IMR-90 (cell line): ENCODE results near the gene CTDP1. TPM values are rescaled to one million over a fixed set of nuclear protein-coding genes. Genes with fewer than 3 reads are reported as not detected.

Experiments
- ATAC-seq: fragments of 200-7000 bp; cut with Tn5 transposase; 2 replicates; pipeline ENCODE4 v1.9.1; 2020; ENCODE audit warnings: low read depth, mild to moderate bottlenecking, moderate library complexity
- BruUV-seq: library from RNA; stranded (reverse); fragments of 400-500 nt; replicated peaks from 2 replicates; lab custom pipeline; 2021; lab: Mats Ljungman, UMichigan
- CTCF ChIA-PET: fragments of 300-600 bp; formaldehyde crosslinking; extraction: SDS; loops from one replicate; lab custom pipeline; 2021; ENCODE audit warnings: antibody characterized with exemption; lab: Yijun Ruan, JAX
- POLR2A ChIA-PET: fragments of 300-600 bp; sonication (Branson Sonifier 250); formaldehyde crosslinking; loops from one replicate; lab custom pipeline; 2022; ENCODE audit warnings: antibody characterized with exemption; ENCODE audit not compliant: unreplicated experiment; lab: Charles Lee
- DNase-seq: peaks from one replicate; pipeline ENCODE4 v3.0.0; 2013
- H2AFZ ChIP-seq: replicated peaks from 2 replicates; pipeline ENCODE3; 2013; ENCODE audit warnings: low read length, mild to moderate bottlenecking; ENCODE audit not compliant: poor library complexity
- H2AK5ac ChIP-seq: 2 replicates; pipeline ENCODE4 v1.6.1; 2013; ENCODE audit warnings: low read depth, low read length, inconsistent platforms
- H2AK9ac ChIP-seq: replicated peaks from 2 replicates; pipeline ENCODE3; 2013; ENCODE audit warnings: mild to moderate bottlenecking, low read depth, low read length, moderate library complexity; ENCODE audit not compliant: poor library complexity
- H2BK120ac ChIP-seq: 2 replicates; pipeline ENCODE4 v1.6.1; 2013; ENCODE audit warnings: low read depth, low read length, inconsistent platforms
- H2BK15ac ChIP-seq: 3 replicates; pipeline ENCODE4 v1.6.1; 2013; ENCODE audit warnings: low read depth, low read length, inconsistent platforms
- H2BK20ac ChIP-seq: 2 replicates; pipeline ENCODE4 v1.6.1; 2013; ENCODE audit warnings: low read depth, mild to moderate bottlenecking, inconsistent platforms, low read length, moderate library complexity
- H2BK5ac ChIP-seq: 2 replicates; pipeline ENCODE4 v1.6.1; 2013; ENCODE audit warnings: mild to moderate bottlenecking, low read depth, low read length, inconsistent platforms; ENCODE audit not compliant: poor library complexity, severe bottlenecking
- H3K14ac ChIP-seq: replicated peaks from 2 replicates; pipeline ENCODE4 v1.6.1; 2013; ENCODE audit warnings: low read depth, low read length, inconsistent platforms
- H3K18ac ChIP-seq: 2 replicates; pipeline ENCODE4 v1.6.1; 2013; ENCODE audit warnings: low read depth, low read length, control low read depth
- H3K23ac ChIP-seq: 2 replicates; pipeline ENCODE4 v1.6.1; 2013; ENCODE audit warnings: low read depth, low read length, inconsistent platforms
- H3K27ac ChIP-seq: 2 replicates; pipeline ENCODE4 v1.5.1; 2013; ENCODE audit warnings: mild to moderate bottlenecking, control low read depth, low read length; ENCODE audit not compliant: insufficient read depth
- H3K27me3 ChIP-seq: 2 replicates; pipeline ENCODE4 v1.6.1; 2013; ENCODE audit warnings: low read length; ENCODE audit not compliant: control insufficient read depth, insufficient read depth
- H3K36me3 ChIP-seq: 2 replicates; pipeline ENCODE4 v1.6.1; 2013; ENCODE audit warnings: low read length, mixed read lengths; ENCODE audit not compliant: control insufficient read depth, insufficient read depth
- H3K4ac ChIP-seq: 2 replicates; pipeline ENCODE4 v1.6.1; 2013; ENCODE audit warnings: low read depth, low read length, inconsistent platforms
- H3K4me1 ChIP-seq: 2 replicates; pipeline ENCODE4 v1.6.1; 2013; ENCODE audit warnings: low read length, mixed read lengths; ENCODE audit not compliant: control insufficient read depth, insufficient read depth
- H3K4me2 ChIP-seq: 2 replicates; pipeline ENCODE4 v1.6.1; 2013; ENCODE audit warnings: low read depth, mild to moderate bottlenecking, control low read depth, low read length, moderate library complexity
- H3K4me3 ChIP-seq: 2 replicates; pipeline ENCODE4 v1.5.1; 2013; ENCODE audit warnings: low read depth, mild to moderate bottlenecking, control low read depth, low read length, moderate library complexity; ENCODE audit not compliant: insufficient read depth
- H3K56ac ChIP-seq: 2 replicates; pipeline ENCODE4 v1.6.1; 2013; ENCODE audit warnings: low read length, inconsistent platforms; ENCODE audit not compliant: insufficient read depth; ENCODE audit errors: extremely low read depth
- H3K79me1 ChIP-seq, 2 experiments: 2 replicates each; pipeline ENCODE4 v1.6.1; 2013; ENCODE audit warnings: low read length in 2 of 2, inconsistent platforms in 1 of 2, low read depth in 1 of 2
- H3K9ac ChIP-seq: 2 replicates; pipeline ENCODE4 v1.6.1; 2013; ENCODE audit warnings: low read depth, low read length, control low read depth
- H3K9me1 ChIP-seq: 2 replicates; pipeline ENCODE4 v1.6.1; 2013; ENCODE audit warnings: low read length, inconsistent platforms; ENCODE audit not compliant: insufficient read depth
- H3K9me3 ChIP-seq: 2 replicates; pipeline ENCODE4 v1.6.1; 2013; ENCODE audit warnings: low read length; ENCODE audit not compliant: control insufficient read depth, insufficient read depth
- H4K20me1 ChIP-seq: 2 replicates; pipeline ENCODE4 v1.6.1; 2013; ENCODE audit warnings: low read length, inconsistent platforms; ENCODE audit not compliant: insufficient read depth
- H4K5ac ChIP-seq: 2 replicates; pipeline ENCODE4 v1.6.1; 2013; ENCODE audit warnings: mild to moderate bottlenecking, low read depth, low read length, control low read depth
- H4K8ac ChIP-seq, 2 experiments: 2 replicates each; pipeline ENCODE4 v1.6.1; 2013; ENCODE audit warnings: low read depth in 2 of 2, low read length in 2 of 2, control low read depth in 1 of 2, inconsistent platforms in 1 of 2
- H4K91ac ChIP-seq: 2 replicates; pipeline ENCODE4 v1.6.1; 2013; ENCODE audit warnings: low read depth, low read length, inconsistent platforms; ENCODE audit not compliant: insufficient read depth
- MAZ ChIP-seq: IDR thresholded peaks from 2 replicates; pipeline ENCODE4 v1.6.1; 2012; ENCODE audit warnings: low read depth, mild to moderate bottlenecking, low read length, improper control_type of control experiment, moderate library complexity, borderline replicate concordance
- POLR2A ChIP-seq: IDR thresholded peaks from 2 replicates; pipeline ENCODE4 v1.6.1; 2012; ENCODE audit warnings: mild to moderate bottlenecking, low read depth, low read length
- RAD21 ChIP-seq: IDR thresholded peaks from 2 replicates; pipeline ENCODE4 v1.6.1; 2012; ENCODE audit warnings: low read length, improper control_type of control experiment
- RFX5 ChIP-seq: IDR thresholded peaks from 2 replicates; pipeline ENCODE4 v1.8.0; 2012; ENCODE audit warnings: low read depth, mild to moderate bottlenecking, low read length, moderate library complexity
- WGBS, 2 experiments: methylation state at CpG; one replicate each; pipeline versions ENCODE4 v1.1.5 to v1.1.7; 2013; ENCODE audit warnings: missing lambda C conversion rate in 2 of 2; ENCODE audit not compliant: insufficient read length in 1 of 2; ENCODE audit errors: extremely low coverage in 2 of 2; 5-methylcytosine and 5-hydroxymethylcytosine counted together
- dilution Hi-C: fragments of 300-500 bp; cut with HindIII; formaldehyde crosslinking; loops from one replicate; pipeline ENCODE4 v1.14.3; 2018; ENCODE audit warnings: low sequenced_read_pairs; ENCODE audit not compliant: unreplicated experiment
- in situ Hi-C: fragments of 300-500 bp; cut with MboI; formaldehyde crosslinking; loops from 3 replicates; pipeline ENCODE4 v1.14.3; 2019; ENCODE audit warnings: low sequenced_read_pairs, inconsistent platforms, mixed read lengths
- intact Hi-C: fragments of 100-400 bp; cut with micrococcal nuclease; formaldehyde crosslinking; loops from 2 replicates; pipeline ENCODE4 v1.10.0; 2022
- polyA plus RNA-seq, 3 experiments: library from polyadenylated mRNA; depleted of rRNA; stranded (reverse); fragments of >200 nt; gene quantifications; 2 replicates each; pipeline ENCODE4 v1.2.3, GENCODE V29; 2012; ENCODE audit warnings: low replicate concordance in 1 of 3
- total RNA-seq: library from RNA; depleted of rRNA; stranded (reverse); fragments of >200 nt; gene quantifications from 2 replicates; pipeline ENCODE4 v1.2.3, GENCODE V29; 2012
- TF ChIP-seq, protein P1 (sequence below): fragments of 150-350 bp; IDR thresholded peaks from 2 replicates; pipeline ENCODE4 v1.6.1; 2017; ENCODE audit warnings: mild to moderate bottlenecking, antibody characterized with exemption, low read length, low read depth

The CTDP1 gene
- total and polyA plus RNA-seq, 2 of the 4 experiments (the other 2 are of a cell fraction), result 13.4 to 17.6 TPM

GRCh38 chr18:79732721-79733025 lies 53.1 kb downstream of the CTDP1 start:
- no peak overlapping the region for H2AK5ac ChIP-seq
- no peak overlapping the region for H4K91ac ChIP-seq
- no peak overlapping the region for H3K4ac ChIP-seq
- ChIA-PET POLR2A (no interaction called here), CTCF (no interaction called here)
- H3K23ac ChIP-seq, result no peak overlapping the region
- H3K18ac ChIP-seq, result no peak overlapping the region
- no peak overlapping the region for H3K4me3 ChIP-seq
- DNase-seq (no peak), ATAC-seq (no peak)
- peaks cover 41% of the 10 kb centered on the region for H3K9me3 ChIP-seq
- no peak overlapping the region for H3K4me2 ChIP-seq
- H2BK20ac ChIP-seq, result no peak overlapping the region
- H2AK9ac ChIP-seq, result no peak overlapping the region
- in situ Hi-C loops (no loop called here), intact Hi-C loops (no loop called here), dilution Hi-C loops (no loop called here)
- TF ChIP-seq RFX5 (no peak), POLR2A (no peak), RAD21 (no peak), MAZ (no peak)
- TF ChIP-seq, protein P1, sequence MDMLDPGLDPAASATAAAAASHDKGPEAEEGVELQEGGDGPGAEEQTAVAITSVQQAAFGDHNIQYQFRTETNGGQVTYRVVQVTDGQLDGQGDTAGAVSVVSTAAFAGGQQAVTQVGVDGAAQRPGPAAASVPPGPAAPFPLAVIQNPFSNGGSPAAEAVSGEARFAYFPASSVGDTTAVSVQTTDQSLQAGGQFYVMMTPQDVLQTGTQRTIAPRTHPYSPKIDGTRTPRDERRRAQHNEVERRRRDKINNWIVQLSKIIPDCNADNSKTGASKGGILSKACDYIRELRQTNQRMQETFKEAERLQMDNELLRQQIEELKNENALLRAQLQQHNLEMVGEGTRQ, result no peak
- no peaks in the 10 kb centered on the region for H4K20me1 ChIP-seq
- no peak overlapping the region for H3K14ac ChIP-seq
- no peak overlapping the region for H3K56ac ChIP-seq
- H3K9me1 ChIP-seq, result no peaks in the 10 kb centered on the region
- H3K36me3 ChIP-seq, result peaks cover 72% of the 10 kb centered on the region
- no peak overlapping the region for H2BK5ac ChIP-seq
- no peak overlapping the region for H3K9ac ChIP-seq
- no peaks in the 10 kb centered on the region for H3K4me1 ChIP-seq
- H2AFZ ChIP-seq, result no peak overlapping the region
- BruUV-seq, result no TSS peak
- H3K27me3 ChIP-seq, result no peaks in the 10 kb centered on the region
- peaks cover 25 to 29% of the 10 kb centered on the region in 2 experiments for H3K79me1 ChIP-seq
- H3K27ac ChIP-seq, result no peak overlapping the region
- whole genome bisulfite sequencing, 2 experiments, result 100% methylated on average over 6 of the region's 9 CpGs; no CpG with 5 or more reads in 1 of the 2 experiments
- no peak overlapping the region for H2BK15ac ChIP-seq
- no peak overlapping the region for H4K8ac ChIP-seq
- H2BK120ac ChIP-seq, result no peak overlapping the region
- H4K5ac ChIP-seq, result no peak overlapping the region
